GM21786 (cell line): ENCODE results near the gene ROR2.
A peak's percentile ranks its signal among the peaks of the same experiment; 100 is the strongest.
"Not testable (repeated sequence)": the region's sequence is repeated elsewhere in the genome, so short reads cannot be mapped to it uniquely, and the experiment has no call there.

Experiments
- ATAC-seq: cut with Tn5 transposase; IDR thresholded peaks from one replicate; pipeline ENCODE4 v1.9.1; 2021; ENCODE audit not compliant: unreplicated experiment

The ROR2 gene

DNA sequence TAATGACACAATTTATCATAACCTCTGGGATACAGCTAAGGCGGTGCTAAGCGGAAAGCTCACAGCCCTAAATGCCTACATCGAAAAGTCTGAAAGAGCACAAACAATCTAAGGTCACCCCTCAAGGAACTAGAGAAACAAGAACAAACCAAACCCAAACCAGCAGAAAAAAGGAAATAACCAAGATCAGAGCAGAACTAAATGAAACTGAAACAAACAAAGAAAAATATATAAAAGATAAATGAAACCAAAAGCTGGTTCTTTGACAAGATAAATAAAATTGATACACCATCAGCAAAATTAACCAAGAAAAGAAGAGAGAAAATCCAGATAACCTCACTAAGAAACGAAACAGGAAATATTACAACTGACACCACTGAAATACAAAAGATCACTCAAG is 409.5 kb downstream of the ROR2 start:
- not testable (repeated sequence) for ATAC-seq

- ATAC-seq, result no peak
These were observed 413.8 kb downstream of the ROR2 start for GRCh38 chr9:91536211-91536691.

GRCh38 chr9:91534374-91534773 is 415.7 kb downstream of the ROR2 start:
- no peak for ATAC-seq

DNA sequence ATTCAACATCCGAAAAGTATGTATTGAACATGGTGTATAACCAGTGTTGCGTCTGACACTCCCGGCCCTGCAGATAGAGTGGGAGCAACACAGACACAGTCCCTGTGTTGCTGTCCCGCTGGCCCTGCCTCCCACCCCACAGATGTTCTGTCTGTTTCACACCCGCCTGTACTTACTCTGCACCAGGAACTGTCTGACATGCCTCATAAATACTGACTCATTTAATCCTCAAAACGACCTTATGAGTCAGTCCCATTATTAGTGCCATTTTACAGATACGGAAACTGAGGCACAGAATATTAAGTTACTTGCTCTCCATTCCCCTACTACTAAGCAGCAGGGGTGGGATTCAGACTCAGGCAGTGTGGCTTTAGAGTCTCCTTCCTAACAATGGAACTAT is 416.6 kb downstream of the ROR2 start:
- ATAC-seq, result no peak

DNA sequence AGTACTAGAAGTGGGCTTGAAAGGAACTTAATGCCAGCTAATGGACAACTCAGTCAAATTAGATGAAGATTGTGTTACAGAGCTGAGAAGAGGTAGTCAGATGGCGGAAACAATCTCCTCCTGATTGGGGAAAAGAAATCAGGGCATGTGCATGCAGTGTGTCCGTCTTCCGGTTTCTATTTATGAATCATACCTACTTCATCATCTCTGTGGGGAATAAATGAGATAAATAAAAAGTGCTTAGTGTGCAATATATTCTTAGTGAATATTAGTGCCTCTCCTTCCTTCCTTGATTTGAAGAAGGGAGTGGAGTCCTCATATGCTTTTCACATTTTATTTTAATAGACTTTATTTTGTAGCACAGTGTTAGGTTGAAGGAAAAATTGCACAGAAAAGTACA is 417.7 kb downstream of the ROR2 start:
- ATAC-seq, result no peak

DNA sequence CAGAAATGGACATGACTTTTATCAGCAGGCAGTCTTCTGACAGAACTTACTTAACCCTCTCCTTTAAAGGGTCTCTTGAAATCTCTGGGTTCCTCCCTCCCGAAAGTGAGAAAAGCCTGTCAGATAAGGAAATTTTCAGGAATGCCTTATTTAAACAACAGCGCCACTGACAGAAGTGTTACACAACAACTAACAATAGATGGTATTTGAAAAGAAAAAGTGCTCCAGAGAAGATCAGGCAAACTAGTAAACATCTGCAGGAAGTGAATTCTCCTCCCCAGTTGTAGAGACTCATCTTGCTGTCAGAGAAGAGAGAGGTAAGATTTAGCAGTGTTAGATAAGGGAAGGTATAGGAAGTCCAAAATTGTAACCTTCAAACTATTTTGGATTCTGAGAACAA is 419.2 kb downstream of the ROR2 start:
- no peak for ATAC-seq

GRCh38 chr9:91522481-91522880 is 427.5 kb downstream of the ROR2 start:
- ATAC-seq, result no peak

DNA sequence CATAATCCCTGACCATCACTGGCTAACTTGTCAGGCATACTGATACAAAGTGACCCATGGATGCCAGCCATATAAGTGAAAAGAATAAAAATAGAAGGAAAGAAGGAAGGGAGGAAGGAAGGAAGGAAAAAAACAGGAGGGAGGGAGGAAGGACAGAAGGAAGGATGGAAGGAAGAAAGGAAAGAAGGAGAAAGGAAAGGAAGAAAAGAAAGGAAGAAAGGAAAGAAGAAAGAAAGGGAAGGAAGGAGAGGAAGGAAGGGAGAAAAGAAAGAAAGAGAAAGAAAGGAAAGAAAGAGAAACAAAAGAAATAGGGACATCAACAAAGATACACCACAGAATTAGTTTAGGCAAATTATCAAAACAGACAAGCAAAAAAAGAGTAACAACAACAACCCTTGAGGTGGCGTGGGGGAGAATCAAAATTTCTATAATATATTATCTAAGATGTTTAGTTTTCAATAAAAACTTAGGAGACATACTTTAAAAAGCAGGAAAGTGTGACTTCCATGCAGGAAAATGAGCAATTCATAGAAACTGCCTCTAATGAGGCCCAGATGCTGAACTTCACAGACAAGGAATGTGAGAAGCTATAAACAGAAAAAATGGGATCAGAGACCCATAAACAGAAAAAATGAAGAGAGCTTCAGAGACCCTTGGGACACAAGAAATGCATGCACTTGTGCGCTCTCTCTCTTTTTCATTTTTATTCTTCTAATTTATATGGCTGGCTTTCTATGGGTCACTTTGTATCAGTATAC is 430.3 kb downstream of the ROR2 start:
- no peak for ATAC-seq

DNA sequence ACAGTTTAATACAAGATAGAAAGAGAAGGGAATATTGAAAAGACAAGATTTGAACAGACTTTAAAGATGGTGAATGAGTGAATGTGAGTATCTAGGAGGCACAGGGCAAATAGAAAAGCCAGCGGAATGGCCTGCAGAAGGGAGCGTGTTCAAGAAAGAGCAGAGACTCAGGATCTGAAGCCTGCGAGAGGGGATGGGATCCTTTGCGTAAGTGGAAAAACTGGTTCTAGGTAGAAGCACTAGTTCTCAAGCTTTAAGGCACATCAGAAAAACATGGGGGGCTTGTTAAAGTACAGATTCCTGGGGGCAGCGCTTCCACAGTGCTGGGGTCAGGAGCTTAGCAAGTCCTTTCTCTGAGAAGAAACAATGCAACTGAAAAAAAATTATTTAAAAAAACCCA is 431.6 kb downstream of the ROR2 start:
- ATAC-seq, result no peak

DNA sequence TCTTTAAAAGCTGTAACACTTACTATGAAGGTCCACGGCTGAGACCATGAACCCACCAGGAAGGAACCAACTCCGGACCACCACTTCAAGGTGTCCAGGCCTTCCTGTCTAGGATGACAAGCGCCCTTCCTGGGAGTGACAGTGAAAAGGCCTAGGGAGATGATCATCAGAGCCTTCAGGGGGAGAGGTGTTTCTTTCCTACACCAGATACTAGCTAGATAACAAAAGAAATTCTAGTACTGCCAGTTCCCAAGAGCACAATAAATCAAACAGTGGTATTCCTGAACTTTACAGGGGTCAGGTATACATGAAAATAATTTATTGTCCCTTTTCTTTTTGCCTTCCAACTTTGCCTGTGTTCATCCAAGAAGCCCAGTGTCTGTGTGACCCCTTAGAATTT is 432.2 kb downstream of the ROR2 start:
- ATAC-seq, result no peak

DNA sequence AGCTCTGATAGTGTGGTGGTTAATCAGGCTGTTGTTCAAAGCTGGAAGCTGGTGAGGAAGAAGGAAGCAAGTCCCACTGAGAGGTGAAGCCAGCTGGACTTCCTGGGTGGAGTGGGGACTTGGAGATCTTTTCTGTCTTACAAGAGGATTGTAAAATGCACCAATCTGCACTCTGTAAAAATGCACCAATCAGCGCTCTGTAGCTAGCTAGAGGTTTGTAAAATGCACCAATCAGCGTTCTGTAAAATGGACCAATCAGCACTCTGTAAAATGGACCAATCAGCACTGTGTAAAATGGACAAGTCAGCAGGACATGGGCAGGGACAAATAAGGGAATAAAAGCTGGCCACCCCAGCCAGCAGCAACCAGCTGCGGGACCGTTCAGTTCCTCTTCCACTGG is 432.7 kb downstream of the ROR2 start:
- not testable (repeated sequence) for ATAC-seq

DNA sequence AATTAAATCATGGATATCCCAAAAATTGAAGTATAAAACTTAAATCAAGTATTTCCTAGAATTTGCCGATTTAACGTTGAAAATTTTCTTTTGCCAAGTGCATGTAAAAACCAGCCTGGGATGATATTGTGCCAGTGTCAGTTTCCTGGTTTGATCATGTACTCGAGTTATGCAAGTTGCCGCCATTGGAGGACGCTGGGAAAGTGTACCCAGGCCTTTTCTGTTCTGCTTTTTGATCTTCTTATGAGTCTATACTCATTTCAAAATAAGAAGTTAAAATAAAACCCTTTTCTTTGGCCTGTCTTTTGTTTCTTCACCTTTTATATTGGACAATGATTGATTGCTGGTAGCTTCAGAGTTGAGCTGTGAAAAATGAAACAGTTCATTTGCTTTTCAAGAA is 433.3 kb downstream of the ROR2 start:
- ATAC-seq, result no peak

DNA sequence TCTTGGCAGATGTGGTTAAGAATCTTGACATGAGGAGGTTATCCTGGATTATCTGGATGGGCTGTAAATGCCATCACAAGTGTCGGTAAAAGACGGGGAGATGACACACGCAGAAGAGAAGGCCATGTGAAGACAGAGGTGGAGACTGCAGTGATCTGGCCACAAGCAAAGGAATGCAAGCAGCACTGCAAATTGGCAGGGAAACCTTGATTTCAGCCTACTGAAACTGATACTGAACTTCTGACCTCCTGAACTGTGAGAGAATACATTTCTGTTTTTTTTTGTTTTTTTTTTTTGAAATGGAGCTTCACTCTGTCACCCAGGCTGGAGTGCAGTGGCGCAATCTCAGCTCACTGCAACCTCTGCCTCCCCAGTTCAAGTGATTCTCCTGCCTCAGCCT is 433.9 kb downstream of the ROR2 start:
- ATAC-seq, result no peak

DNA sequence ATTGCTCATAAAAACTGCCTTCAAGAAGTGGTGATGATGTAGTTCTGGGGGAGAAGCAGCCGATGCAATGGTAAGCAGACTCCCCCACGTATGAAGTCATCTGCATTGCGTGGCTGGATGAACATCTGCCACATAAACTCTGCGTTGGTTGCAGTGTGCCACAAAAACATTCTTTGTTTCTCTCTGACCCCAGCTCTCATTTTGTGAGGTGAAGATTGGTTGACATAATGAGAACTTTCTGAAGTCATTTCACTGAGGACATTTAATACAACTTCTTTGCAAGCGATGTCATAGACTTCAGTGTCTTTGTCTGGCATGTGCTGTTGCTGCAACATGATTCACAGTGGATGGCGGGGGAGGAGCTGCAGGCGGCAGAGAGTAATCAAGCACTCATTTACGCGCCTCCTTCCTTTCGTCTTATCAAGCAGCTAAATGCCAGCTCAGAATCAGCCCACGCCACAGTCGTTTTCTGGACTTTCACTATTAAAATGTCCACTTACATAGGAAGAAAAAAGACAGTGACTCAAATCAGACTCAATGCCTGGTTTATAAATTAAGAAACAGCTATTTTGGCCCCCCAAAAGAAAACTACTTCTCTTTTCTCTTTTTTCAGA is 434.8 kb downstream of the ROR2 start:
- peak; percentile 57 for ATAC-seq
